GM23338 (cell line): ENCODE measurements around the gene DNAI1. TPM values are rescaled to one million over a fixed set of nuclear protein-coding genes. Genes with fewer than 3 reads are reported as not detected.

Experiments
- ATAC-seq: fragments of 200-7000 bp; cut with Tn5 transposase; 3 replicates; pipeline ENCODE4 v1.9.1; 2020
- DNase-seq: peaks from one replicate; pipeline ENCODE4 v3.0.0-alpha.2; 2015; ENCODE audit warnings: low spot score
- H2AFZ ChIP-seq: fragments of 200-600 bp; sonication (generic); 2 replicates; pipeline ENCODE4 v1.8.0; 2016; ENCODE audit warnings: antibody characterized with exemption, mild to moderate bottlenecking, moderate library complexity
- H3F3A ChIP-seq: fragments of 200-600 bp; sonication (generic); replicated peaks from 2 replicates; pipeline ENCODE4 v1.8.0; 2017; ENCODE audit warnings: antibody characterized with exemption, mixed run types, low read depth
- H3K27ac ChIP-seq: fragments of 200-600 bp; sonication (generic); 2 replicates; pipeline ENCODE4 v1.6.1; 2016; ENCODE audit warnings: low read depth
- H3K27me3 ChIP-seq: fragments of 200-600 bp; sonication (generic); 2 replicates; pipeline ENCODE4 v1.8.0; 2016; ENCODE audit warnings: mild to moderate bottlenecking, mixed run types, moderate library complexity; ENCODE audit not compliant: insufficient read depth
- H3K36me3 ChIP-seq: fragments of 200-600 bp; sonication (generic); 2 replicates; pipeline ENCODE4 v1.8.0; 2016; ENCODE audit warnings: mild to moderate bottlenecking; ENCODE audit not compliant: insufficient read depth
- H3K4me1 ChIP-seq: fragments of 200-600 bp; sonication (generic); 2 replicates; pipeline ENCODE4 v1.8.0; 2016; ENCODE audit warnings: mild to moderate bottlenecking, moderate library complexity; ENCODE audit not compliant: insufficient read depth
- H3K4me2 ChIP-seq: fragments of 200-600 bp; sonication (generic); 2 replicates; pipeline ENCODE4 v1.7.1; 2017; ENCODE audit warnings: mixed run types
- H3K4me3 ChIP-seq: fragments of 200-600 bp; sonication (generic); 2 replicates; pipeline ENCODE4 v1.6.1; 2016; ENCODE audit warnings: mixed run types
- H3K79me2 ChIP-seq: fragments of 200-600 bp; sonication (generic); replicated peaks from 2 replicates; pipeline ENCODE4 v1.8.0; 2017; ENCODE audit warnings: mild to moderate bottlenecking; ENCODE audit not compliant: insufficient read depth
- H3K9me2 ChIP-seq: fragments of 200-600 bp; sonication (generic); 2 replicates; pipeline ENCODE4 v1.8.0; 2017; ENCODE audit not compliant: insufficient read depth
- H4K20me1 ChIP-seq: fragments of 200-600 bp; sonication (generic); replicated peaks from 2 replicates; pipeline ENCODE4 v1.8.0; 2017; ENCODE audit warnings: mild to moderate bottlenecking; ENCODE audit not compliant: insufficient read depth
- H3K27ac Mint-ChIP-seq: 2 replicates; pipeline ENCODE4 v1.8.0; 2020; ENCODE audit warnings: inconsistent platforms, mild to moderate bottlenecking, moderate library complexity, mixed read lengths
- H3K27me3 Mint-ChIP-seq: 3 replicates; pipeline ENCODE4 v1.8.0; 2022; ENCODE audit warnings: low read depth, mild to moderate bottlenecking, moderate library complexity, mixed read lengths, inconsistent platforms; ENCODE audit not compliant: insufficient read depth, poor library complexity
- H3K36me3 Mint-ChIP-seq: 3 replicates; pipeline ENCODE4 v1.8.0; 2021; ENCODE audit warnings: low read depth, mild to moderate bottlenecking, inconsistent platforms, moderate library complexity, mixed read lengths
- H3K4me1 Mint-ChIP-seq: 3 replicates; pipeline ENCODE4 v1.8.0; 2020; ENCODE audit warnings: mild to moderate bottlenecking, inconsistent platforms, mixed read lengths
- H3K4me3 Mint-ChIP-seq: 3 replicates; pipeline ENCODE4 v1.8.0; 2021; ENCODE audit warnings: moderate library complexity, mild to moderate bottlenecking, inconsistent platforms, mixed read lengths
- H3K9me3 Mint-ChIP-seq: 3 replicates; pipeline ENCODE4 v1.8.0; 2020; ENCODE audit warnings: moderate library complexity, mild to moderate bottlenecking, inconsistent platforms, mixed read lengths
- CREB1 ChIP-seq: fragments of 250-450 bp; sonication (Bioruptor Pico); IDR thresholded peaks from 2 replicates; pipeline ENCODE4 v1.5.0; 2020; ENCODE audit warnings: low read depth, mild to moderate bottlenecking, moderate library complexity
- EZH2 ChIP-seq: fragments of 200-600 bp; sonication (generic); IDR thresholded peaks from one replicate; pipeline ENCODE4 v1.8.0; 2017; ENCODE audit warnings: antibody characterized with exemption, mild to moderate bottlenecking, low read depth; ENCODE audit not compliant: unreplicated experiment
- JUNB ChIP-seq: IDR thresholded peaks from one replicate; pipeline ENCODE4 v1.6.1; 2016; ENCODE audit warnings: antibody characterized with exemption; ENCODE audit not compliant: unreplicated experiment
- STAT1 ChIP-seq: IDR thresholded peaks from one replicate; pipeline ENCODE4 v1.6.1; 2016; ENCODE audit warnings: antibody characterized with exemption; ENCODE audit not compliant: unreplicated experiment
- ZNF331 ChIP-seq: fragments of 250-450 bp; sonication (Bioruptor Pico); IDR thresholded peaks from 2 replicates; pipeline ENCODE4 v1.5.0; 2020; ENCODE audit warnings: low read depth, mild to moderate bottlenecking, moderate library complexity
- polyA plus RNA-seq: library from polyadenylated mRNA; unstranded; fragments of >200 nt; fragmentation: Nextera tagmentation; extraction: Ambion mirVana; gene quantifications from 2 replicates; pipeline ENCODE4 v1.2.1, GENCODE V29; 2016
- total RNA-seq: library from RNA; depleted of rRNA; stranded (reverse); fragments of >200 nt; shearing (Covaris generic); gene quantifications from 2 replicates; pipeline ENCODE4 v1.2.3, GENCODE V29; 2014
- TF ChIP-seq, protein P1 (sequence below): fragments of 250-450 bp; sonication (Bioruptor Pico); IDR thresholded peaks from 2 replicates; pipeline ENCODE4 v1.5.0; 2020; ENCODE audit warnings: mild to moderate bottlenecking, moderate library complexity
- TF ChIP-seq, protein P2 (sequence below): IDR thresholded peaks from 2 replicates; pipeline ENCODE4 v1.6.1; 2016; ENCODE audit warnings: antibody characterized with exemption
- TF ChIP-seq, protein P3 (sequence below), 2 experiments: fragments of 200-600 bp in 1 of 2; sonication (generic) in 1 of 2; conservative IDR thresholded peaks; 2 replicates each; pipeline versions ENCODE4 v1.5.1 to v1.6.1; 2016 to 2017; ENCODE audit warnings: antibody characterized with exemption in 2 of 2, low read depth in 2 of 2, mild to moderate bottlenecking in 2 of 2, moderate library complexity in 1 of 2
- TF ChIP-seq, protein P4 (sequence below): IDR thresholded peaks from one replicate; pipeline ENCODE4 v1.6.1; 2018; ENCODE audit warnings: antibody characterized with exemption; ENCODE audit not compliant: unreplicated experiment

DNAI1 gene
- total and polyA plus RNA-seq, 2 experiments from 2014 or later: 1.0 to 1.1 TPM

DNA sequence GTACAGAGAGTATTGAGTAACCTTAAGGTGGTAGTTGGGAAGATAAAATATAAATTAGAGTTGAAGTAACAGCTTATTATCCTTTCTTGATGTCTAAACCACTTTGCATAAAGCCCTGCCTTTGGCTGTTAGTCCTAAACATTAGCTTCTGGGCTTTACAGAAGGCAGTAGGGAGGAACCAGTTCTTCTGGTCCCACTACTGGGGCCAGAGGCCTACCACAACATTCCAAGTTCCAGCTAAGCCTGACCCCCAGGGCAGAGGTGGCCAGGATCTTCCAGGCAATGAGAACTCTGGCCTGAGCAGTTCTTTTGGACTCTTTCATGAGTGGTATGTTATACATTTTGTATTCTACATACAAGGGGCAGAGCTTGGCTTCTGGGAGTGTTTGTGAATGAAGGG lies 26.1 kb downstream of the DNAI1 start:
- Histone ChIP-seq H2AFZ (no peak overlapping the region), H3K27me3 (no peaks in the 10 kb centered on the region), H3K36me3 (no peaks in the 10 kb centered on the region), H3K79me2 (no peaks in the 10 kb centered on the region), H3K4me1 (no peaks in the 10 kb centered on the region), H3F3A (no peaks in the 10 kb centered on the region), H3K27ac (no peak overlapping the region), H3K4me2 (no peak overlapping the region), H3K4me3 (no peak overlapping the region), H3K9me2 (no peaks in the 10 kb centered on the region), H4K20me1 (no peaks in the 10 kb centered on the region; the same call in 1 of the 2 replicates)
- H3K27ac Mint-ChIP-seq: no peak overlapping the region
- H3K4me1 Mint-ChIP-seq: no peaks in the 10 kb centered on the region; the same call in 2 of the 3 replicates
- H3K9me3 Mint-ChIP-seq: no peaks in the 10 kb centered on the region
- DNase-seq: no peak
- TF ChIP-seq, protein P1, sequence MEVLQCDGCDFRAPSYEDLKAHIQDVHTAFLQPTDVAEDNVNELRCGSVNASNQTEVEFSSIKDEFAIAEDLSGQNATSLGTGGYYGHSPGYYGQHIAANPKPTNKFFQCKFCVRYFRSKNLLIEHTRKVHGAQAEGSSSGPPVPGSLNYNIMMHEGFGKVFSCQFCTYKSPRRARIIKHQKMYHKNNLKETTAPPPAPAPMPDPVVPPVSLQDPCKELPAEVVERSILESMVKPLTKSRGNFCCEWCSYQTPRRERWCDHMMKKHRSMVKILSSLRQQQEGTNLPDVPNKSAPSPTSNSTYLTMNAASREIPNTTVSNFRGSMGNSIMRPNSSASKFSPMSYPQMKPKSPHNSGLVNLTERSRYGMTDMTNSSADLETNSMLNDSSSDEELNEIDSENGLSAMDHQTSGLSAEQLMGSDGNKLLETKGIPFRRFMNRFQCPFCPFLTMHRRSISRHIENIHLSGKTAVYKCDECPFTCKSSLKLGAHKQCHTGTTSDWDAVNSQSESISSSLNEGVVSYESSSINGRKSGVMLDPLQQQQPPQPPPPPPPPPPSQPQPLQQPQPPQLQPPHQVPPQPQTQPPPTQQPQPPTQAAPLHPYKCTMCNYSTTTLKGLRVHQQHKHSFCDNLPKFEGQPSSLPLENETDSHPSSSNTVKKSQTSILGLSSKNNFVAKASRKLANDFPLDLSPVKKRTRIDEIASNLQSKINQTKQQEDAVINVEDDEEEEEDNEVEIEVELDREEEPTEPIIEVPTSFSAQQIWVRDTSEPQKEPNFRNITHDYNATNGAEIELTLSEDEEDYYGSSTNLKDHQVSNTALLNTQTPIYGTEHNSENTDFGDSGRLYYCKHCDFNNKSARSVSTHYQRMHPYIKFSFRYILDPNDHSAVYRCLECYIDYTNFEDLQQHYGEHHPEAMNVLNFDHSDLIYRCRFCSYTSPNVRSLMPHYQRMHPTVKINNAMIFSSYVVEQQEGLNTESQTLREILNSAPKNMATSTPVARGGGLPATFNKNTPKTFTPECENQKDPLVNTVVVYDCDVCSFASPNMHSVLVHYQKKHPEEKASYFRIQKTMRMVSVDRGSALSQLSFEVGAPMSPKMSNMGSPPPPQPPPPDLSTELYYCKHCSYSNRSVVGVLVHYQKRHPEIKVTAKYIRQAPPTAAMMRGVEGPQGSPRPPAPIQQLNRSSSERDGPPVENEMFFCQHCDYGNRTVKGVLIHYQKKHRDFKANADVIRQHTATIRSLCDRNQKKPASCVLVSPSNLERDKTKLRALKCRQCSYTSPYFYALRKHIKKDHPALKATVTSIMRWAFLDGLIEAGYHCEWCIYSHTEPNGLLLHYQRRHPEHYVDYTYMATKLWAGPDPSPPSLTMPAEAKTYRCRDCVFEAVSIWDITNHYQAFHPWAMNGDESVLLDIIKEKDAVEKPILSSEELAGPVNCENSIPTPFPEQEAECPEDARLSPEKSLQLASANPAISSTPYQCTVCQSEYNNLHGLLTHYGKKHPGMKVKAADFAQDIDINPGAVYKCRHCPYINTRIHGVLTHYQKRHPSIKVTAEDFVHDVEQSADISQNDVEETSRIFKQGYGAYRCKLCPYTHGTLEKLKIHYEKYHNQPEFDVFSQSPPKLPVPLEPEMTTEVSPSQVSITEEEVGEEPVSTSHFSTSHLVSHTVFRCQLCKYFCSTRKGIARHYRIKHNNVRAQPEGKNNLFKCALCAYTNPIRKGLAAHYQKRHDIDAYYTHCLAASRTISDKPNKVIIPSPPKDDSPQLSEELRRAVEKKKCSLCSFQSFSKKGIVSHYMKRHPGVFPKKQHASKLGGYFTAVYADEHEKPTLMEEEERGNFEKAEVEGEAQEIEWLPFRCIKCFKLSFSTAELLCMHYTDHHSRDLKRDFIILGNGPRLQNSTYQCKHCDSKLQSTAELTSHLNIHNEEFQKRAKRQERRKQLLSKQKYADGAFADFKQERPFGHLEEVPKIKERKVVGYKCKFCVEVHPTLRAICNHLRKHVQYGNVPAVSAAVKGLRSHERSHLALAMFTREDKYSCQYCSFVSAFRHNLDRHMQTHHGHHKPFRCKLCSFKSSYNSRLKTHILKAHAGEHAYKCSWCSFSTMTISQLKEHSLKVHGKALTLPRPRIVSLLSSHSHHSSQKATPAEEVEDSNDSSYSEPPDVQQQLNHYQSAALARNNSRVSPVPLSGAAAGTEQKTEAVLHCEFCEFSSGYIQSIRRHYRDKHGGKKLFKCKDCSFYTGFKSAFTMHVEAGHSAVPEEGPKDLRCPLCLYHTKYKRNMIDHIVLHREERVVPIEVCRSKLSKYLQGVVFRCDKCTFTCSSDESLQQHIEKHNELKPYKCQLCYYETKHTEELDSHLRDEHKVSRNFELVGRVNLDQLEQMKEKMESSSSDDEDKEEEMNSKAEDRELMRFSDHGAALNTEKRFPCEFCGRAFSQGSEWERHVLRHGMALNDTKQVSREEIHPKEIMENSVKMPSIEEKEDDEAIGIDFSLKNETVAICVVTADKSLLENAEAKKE: no peak
- no peak for TF ChIP-seq JUNB
- TF ChIP-seq STAT1: no peak
- TF ChIP-seq CREB1 (CRISPR knock-in tag): no peak
- TF ChIP-seq, protein P2, sequence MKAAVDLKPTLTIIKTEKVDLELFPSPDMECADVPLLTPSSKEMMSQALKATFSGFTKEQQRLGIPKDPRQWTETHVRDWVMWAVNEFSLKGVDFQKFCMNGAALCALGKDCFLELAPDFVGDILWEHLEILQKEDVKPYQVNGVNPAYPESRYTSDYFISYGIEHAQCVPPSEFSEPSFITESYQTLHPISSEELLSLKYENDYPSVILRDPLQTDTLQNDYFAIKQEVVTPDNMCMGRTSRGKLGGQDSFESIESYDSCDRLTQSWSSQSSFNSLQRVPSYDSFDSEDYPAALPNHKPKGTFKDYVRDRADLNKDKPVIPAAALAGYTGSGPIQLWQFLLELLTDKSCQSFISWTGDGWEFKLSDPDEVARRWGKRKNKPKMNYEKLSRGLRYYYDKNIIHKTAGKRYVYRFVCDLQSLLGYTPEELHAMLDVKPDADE: no peak
- TF ChIP-seq, protein P3, sequence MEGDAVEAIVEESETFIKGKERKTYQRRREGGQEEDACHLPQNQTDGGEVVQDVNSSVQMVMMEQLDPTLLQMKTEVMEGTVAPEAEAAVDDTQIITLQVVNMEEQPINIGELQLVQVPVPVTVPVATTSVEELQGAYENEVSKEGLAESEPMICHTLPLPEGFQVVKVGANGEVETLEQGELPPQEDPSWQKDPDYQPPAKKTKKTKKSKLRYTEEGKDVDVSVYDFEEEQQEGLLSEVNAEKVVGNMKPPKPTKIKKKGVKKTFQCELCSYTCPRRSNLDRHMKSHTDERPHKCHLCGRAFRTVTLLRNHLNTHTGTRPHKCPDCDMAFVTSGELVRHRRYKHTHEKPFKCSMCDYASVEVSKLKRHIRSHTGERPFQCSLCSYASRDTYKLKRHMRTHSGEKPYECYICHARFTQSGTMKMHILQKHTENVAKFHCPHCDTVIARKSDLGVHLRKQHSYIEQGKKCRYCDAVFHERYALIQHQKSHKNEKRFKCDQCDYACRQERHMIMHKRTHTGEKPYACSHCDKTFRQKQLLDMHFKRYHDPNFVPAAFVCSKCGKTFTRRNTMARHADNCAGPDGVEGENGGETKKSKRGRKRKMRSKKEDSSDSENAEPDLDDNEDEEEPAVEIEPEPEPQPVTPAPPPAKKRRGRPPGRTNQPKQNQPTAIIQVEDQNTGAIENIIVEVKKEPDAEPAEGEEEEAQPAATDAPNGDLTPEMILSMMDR (conservative IDR thresholded peaks at IDR 0.05; ENCODE audit: low read depth in 2 of 2): no peak
- no peak for TF ChIP-seq EZH2
- TF ChIP-seq, protein P4, sequence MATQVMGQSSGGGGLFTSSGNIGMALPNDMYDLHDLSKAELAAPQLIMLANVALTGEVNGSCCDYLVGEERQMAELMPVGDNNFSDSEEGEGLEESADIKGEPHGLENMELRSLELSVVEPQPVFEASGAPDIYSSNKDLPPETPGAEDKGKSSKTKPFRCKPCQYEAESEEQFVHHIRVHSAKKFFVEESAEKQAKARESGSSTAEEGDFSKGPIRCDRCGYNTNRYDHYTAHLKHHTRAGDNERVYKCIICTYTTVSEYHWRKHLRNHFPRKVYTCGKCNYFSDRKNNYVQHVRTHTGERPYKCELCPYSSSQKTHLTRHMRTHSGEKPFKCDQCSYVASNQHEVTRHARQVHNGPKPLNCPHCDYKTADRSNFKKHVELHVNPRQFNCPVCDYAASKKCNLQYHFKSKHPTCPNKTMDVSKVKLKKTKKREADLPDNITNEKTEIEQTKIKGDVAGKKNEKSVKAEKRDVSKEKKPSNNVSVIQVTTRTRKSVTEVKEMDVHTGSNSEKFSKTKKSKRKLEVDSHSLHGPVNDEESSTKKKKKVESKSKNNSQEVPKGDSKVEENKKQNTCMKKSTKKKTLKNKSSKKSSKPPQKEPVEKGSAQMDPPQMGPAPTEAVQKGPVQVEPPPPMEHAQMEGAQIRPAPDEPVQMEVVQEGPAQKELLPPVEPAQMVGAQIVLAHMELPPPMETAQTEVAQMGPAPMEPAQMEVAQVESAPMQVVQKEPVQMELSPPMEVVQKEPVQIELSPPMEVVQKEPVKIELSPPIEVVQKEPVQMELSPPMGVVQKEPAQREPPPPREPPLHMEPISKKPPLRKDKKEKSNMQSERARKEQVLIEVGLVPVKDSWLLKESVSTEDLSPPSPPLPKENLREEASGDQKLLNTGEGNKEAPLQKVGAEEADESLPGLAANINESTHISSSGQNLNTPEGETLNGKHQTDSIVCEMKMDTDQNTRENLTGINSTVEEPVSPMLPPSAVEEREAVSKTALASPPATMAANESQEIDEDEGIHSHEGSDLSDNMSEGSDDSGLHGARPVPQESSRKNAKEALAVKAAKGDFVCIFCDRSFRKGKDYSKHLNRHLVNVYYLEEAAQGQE: no peak
- TF ChIP-seq ZNF331: no peak
- peaks cover 3% of the 10 kb centered on the region for H3K27me3 Mint-ChIP-seq
- H3K4me3 Mint-ChIP-seq: no peak overlapping the region
- no peak for ATAC-seq
- H3K36me3 Mint-ChIP-seq: no peaks in the 10 kb centered on the region
